MM.1S (cell line): ENCODE results near the gene HSD11B2.

Experiments
- EZH2 ChIP-seq: fragments of 300-600 bp; sonication (generic); optimal IDR thresholded peaks from 2 replicates; pipeline ENCODE3; 2017; ENCODE audit warnings: low read depth, mild to moderate bottlenecking, antibody characterized with exemption, low read length, mixed read lengths
- EZH2phosphoT487 ChIP-seq: fragments of 300-600 bp; sonication (generic); IDR thresholded peaks from 2 replicates; pipeline ENCODE4 v1.6.1; 2018; ENCODE audit warnings: antibody characterized with exemption, low read length
- TF ChIP-seq, protein P1 (sequence below): fragments of 300-600 bp; sonication (generic); IDR thresholded peaks from 2 replicates; pipeline ENCODE4 v1.5.1; 2016; ENCODE audit warnings: antibody characterized with exemption, low read length, mixed read lengths

DNA sequence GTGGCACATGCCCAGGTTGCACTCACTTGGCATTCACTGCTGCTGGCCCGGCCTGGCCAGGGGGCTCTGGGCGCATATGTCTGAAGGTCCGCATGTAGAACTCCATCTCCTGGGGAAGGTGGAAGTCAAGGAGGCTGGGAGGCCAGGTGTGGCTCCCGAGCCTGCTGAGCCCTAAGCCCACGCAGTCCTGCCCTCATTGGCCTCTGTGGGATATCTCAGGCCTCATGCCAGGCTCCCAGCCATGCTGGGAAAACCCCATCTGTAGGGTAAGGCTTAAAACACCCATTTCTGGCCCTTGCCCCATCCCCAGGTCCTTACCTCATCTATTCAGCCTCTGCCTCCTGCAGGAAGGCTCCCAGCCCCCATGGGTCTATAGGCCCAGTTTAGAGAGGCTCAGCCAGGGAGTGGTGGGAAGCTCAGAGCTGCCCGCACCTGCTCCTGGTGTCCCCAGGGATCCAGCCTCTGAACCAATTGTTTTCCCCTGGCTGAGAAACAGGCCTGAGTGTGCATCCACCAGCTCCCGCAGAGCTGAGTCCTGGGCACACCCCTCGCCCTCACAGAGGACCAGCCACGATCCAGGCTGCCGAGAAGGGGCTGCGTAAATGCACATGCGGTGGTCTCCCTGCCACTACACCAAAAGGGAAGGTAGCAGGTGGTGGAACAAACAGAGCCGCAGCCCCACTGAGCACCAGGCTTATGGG lies 35.3 kb upstream of the HSD11B2 start:
- TF ChIP-seq, protein P1, sequence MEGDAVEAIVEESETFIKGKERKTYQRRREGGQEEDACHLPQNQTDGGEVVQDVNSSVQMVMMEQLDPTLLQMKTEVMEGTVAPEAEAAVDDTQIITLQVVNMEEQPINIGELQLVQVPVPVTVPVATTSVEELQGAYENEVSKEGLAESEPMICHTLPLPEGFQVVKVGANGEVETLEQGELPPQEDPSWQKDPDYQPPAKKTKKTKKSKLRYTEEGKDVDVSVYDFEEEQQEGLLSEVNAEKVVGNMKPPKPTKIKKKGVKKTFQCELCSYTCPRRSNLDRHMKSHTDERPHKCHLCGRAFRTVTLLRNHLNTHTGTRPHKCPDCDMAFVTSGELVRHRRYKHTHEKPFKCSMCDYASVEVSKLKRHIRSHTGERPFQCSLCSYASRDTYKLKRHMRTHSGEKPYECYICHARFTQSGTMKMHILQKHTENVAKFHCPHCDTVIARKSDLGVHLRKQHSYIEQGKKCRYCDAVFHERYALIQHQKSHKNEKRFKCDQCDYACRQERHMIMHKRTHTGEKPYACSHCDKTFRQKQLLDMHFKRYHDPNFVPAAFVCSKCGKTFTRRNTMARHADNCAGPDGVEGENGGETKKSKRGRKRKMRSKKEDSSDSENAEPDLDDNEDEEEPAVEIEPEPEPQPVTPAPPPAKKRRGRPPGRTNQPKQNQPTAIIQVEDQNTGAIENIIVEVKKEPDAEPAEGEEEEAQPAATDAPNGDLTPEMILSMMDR: no peak
- no peak for TF ChIP-seq EZH2phosphoT487
- no peak for TF ChIP-seq EZH2
